ENCODE measurements around the gene BHLHE23.

The BHLHE23 gene

DNA sequence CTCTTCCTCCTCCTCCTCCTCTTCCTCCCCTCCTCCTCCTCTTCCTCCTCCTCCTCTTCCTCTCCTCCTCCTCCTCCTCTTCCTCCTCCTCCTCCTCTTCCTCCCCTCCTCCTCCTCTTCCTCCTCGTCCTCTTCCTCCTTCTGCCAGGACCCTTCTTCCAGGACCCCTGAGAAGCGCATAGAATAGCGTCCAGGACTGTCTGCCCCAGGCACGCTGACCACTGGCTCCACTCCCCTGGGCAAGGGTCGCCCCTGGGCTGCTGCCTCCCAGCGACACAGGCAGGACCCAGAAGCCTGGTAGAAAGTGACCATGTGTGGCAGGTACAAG lies 42.4 kb upstream of the BHLHE23 start:
- Histone ChIP-seq H3K9me3 (ENCODE audit: control insufficient read depth in 1 of 2, low read length in 2 of 2) (peaks cover 0 to 12% of the 10 kb centered on the region in 2 donors), H3K27ac (ENCODE audit: low read length) (no peak overlapping the region), H3K4me3 (ENCODE audit: low read depth in 1 of 2, low read length in 2 of 2) (no peak overlapping the region), H3K27me3 (ENCODE audit: low read depth, low read length) (peaks cover 6% of the 10 kb centered on the region), H3K36me3 (ENCODE audit: control insufficient read depth in 1 of 2, insufficient read depth in 2 of 2, low read length in 2 of 2) (no peaks in the 10 kb centered on the region), H3K4me1 (ENCODE audit: control insufficient read depth in 1 of 2, insufficient read depth in 2 of 2, low read length in 2 of 2) (no peaks in the 10 kb centered on the region)

DNA sequence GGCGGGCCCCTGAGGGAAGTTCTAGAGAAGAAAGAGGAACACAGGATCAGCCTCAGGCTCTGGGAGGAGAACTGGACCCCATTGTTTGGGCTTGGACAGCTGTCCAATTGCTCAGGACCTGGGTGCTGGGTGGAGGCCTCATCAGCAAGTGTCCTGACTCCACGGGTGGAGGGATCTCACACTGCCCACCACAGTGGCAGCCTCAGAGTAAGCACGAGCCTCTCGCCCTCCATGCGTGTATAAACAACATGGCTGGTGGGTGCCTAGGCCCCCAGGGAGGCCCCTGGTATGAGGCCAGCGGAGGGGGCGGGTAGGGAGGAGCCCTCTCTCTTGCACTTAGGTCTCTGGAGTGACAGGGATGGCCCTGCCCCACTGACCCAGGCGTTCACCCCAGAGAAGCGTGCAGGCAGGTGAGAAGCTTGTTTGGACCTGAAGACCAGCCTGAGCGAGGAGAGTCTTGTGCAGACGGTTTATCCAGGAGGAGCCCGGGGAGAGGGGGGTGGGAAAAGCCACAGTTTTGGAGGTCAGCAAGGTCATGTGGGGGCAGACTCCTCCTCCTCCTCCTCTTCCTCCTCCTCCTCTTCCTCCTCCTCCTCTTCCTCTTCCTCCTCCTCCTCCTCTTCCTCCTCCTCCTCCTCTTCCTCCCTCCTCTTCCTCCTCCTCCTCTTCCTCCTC lies 41.9 kb upstream of the BHLHE23 start:
- Histone ChIP-seq H3K4me3 (ENCODE audit: low read depth in 1 of 2, low read length in 2 of 2) (no peak overlapping the region), H3K4me1 (ENCODE audit: control insufficient read depth in 1 of 2, insufficient read depth in 2 of 2, low read length in 2 of 2) (no peaks in the 10 kb centered on the region), H3K27me3 (ENCODE audit: low read depth, low read length) (peaks cover 6% of the 10 kb centered on the region), H3K36me3 (ENCODE audit: control insufficient read depth in 1 of 2, insufficient read depth in 2 of 2, low read length in 2 of 2) (no peaks in the 10 kb centered on the region), H3K9me3 (ENCODE audit: control insufficient read depth in 1 of 2, low read length in 2 of 2) (peaks cover 0 to 12% of the 10 kb centered on the region in 2 donors), H3K27ac (ENCODE audit: low read length) (no peak overlapping the region)

DNA sequence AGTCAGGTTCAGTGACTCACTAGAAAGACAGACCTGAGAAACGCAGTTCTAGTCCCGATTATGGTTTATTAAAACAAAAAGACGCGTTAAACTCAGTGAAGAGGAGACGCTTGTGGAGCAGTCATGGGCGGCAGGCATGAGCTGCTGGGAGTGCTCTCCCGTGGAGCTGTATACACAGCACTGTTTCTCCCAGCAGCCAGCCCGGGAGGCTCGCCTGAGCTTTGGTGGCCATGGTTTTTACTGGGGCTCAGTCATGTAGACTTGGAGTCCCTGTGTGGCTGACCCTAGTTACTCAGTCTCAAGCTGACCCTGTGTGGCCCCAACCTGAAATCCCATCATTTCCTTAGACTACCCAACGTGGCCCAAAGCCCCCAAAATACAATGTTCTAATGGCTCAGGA lies 41.2 kb upstream of the BHLHE23 start:
- Histone ChIP-seq H3K4me3 (ENCODE audit: low read depth in 1 of 2, low read length in 2 of 2) (no peak overlapping the region), H3K36me3 (ENCODE audit: control insufficient read depth in 1 of 2, insufficient read depth in 2 of 2, low read length in 2 of 2) (no peaks in the 10 kb centered on the region), H3K27ac (ENCODE audit: low read length) (no peak overlapping the region), H3K4me1 (ENCODE audit: control insufficient read depth in 1 of 2, insufficient read depth in 2 of 2, low read length in 2 of 2) (no peaks in the 10 kb centered on the region), H3K9me3 (ENCODE audit: control insufficient read depth in 1 of 2, low read length in 2 of 2) (peaks cover 0 to 12% of the 10 kb centered on the region in 2 donors), H3K27me3 (ENCODE audit: low read depth, low read length) (peaks cover 4% of the 10 kb centered on the region)

DNA sequence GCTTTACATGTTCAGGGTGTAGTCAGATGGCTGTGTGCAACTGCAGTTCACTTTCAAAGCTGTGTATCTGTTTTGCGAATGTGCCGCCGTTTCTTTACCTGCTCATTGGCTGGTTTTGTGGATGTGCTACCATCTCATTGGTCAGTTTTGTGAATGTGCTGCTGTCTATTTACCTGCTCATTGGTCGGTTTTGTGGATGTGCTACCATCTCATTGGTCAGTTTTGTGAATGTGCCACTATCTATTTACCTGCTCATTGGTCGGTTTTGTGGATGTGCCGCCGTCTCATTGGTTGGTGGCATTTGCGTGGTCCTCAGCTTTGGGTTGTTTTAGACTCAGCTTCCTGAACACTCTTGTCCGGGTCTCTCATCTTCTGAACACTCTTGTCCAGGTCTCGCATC lies 40.5 kb upstream of the BHLHE23 start:
- Histone ChIP-seq H3K27ac (ENCODE audit: low read length) (no peak overlapping the region), H3K4me3 (ENCODE audit: low read depth in 1 of 2, low read length in 2 of 2) (no peak overlapping the region), H3K9me3 (ENCODE audit: control insufficient read depth in 1 of 2, low read length in 2 of 2) (peaks cover 0 to 12% of the 10 kb centered on the region in 2 donors), H3K4me1 (ENCODE audit: control insufficient read depth in 1 of 2, insufficient read depth in 2 of 2, low read length in 2 of 2) (no peaks in the 10 kb centered on the region), H3K27me3 (ENCODE audit: low read depth, low read length) (no peaks in the 10 kb centered on the region), H3K36me3 (ENCODE audit: control insufficient read depth in 1 of 2, insufficient read depth in 2 of 2, low read length in 2 of 2) (no peaks in the 10 kb centered on the region)

DNA sequence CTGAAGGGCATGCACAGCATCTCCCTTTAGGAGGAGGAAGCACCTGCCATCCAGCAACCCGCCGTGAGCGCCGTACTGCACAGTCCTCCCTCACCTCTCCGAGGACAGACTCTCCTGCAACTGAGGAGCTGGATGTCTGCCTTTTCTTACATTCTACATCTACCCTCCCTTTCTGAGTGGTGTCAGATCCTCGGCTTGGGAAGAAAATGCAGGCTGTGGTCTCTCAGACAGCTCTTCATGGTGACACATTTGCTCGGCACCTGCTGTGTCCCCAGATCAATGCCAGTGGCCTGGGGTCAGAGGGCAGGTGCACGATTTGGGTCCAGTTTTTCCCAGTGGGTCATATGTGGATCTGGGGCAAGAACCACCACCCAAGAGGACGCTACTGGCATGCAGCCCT lies 40.1 kb upstream of the BHLHE23 start:
- Histone ChIP-seq H3K4me3 (ENCODE audit: low read depth in 1 of 2, low read length in 2 of 2) (no peak overlapping the region), H3K4me1 (ENCODE audit: control insufficient read depth in 1 of 2, insufficient read depth in 2 of 2, low read length in 2 of 2) (no peaks in the 10 kb centered on the region), H3K27me3 (ENCODE audit: low read depth, low read length) (no peaks in the 10 kb centered on the region), H3K9me3 (ENCODE audit: control insufficient read depth in 1 of 2, low read length in 2 of 2) (peaks cover 0 to 12% of the 10 kb centered on the region in 2 donors), H3K27ac (ENCODE audit: low read length) (no peak overlapping the region), H3K36me3 (ENCODE audit: control insufficient read depth in 1 of 2, insufficient read depth in 2 of 2, low read length in 2 of 2) (no peaks in the 10 kb centered on the region)

DNA sequence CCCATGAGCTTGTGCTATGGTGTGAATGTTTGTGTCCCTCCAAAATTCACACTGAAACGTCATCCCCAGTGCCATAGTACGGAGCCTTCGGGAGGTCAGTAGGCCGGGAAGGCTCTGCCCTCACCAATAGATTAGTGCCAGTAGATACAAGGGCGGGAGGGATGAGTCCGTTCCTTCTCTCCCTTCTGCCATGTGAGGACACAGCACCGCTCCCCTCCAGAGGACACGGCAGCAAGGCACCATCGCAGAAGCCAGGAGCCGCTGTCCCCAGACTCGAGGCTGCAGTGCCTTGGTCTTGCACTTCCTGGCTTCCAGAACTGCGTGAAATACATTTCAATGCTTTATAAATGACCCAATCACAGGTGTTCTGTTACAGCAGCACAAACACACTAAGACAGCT lies 39.2 kb upstream of the BHLHE23 start:
- no peaks in the 10 kb centered on the region for H3K27me3 ChIP-seq (ENCODE audit: low read depth, low read length)

DNA sequence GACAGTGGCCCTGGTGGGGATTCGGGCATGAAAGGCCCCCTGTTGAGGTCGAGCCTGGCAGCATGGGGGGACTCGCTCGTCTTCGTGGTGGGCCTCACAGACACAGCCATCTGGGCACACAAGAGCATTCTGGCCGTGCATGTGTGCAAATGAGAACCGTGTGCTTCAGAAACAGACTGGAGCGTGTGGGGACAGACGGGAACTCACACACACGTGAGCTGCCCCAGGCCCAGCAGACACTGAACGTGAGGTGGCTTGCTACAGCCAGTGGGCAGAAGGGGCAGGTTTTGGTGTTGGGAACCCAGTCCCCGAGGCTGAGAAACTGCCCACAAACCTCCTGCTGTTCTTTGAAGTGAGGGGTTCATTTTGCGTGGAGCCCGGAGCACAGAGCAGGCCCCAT lies 38.6 kb upstream of the BHLHE23 start:
- no peaks in the 10 kb centered on the region for H3K27me3 ChIP-seq (ENCODE audit: low read depth, low read length)
- no peak overlapping the region for H3K27ac ChIP-seq (ENCODE audit: low read length)
- H3K4me3 ChIP-seq (ENCODE audit: low read depth in 1 of 2, low read length in 2 of 2): no peak overlapping the region
- H3K36me3 ChIP-seq (ENCODE audit: control insufficient read depth in 1 of 2, insufficient read depth in 2 of 2, low read length in 2 of 2): no peaks in the 10 kb centered on the region
- H3K4me1 ChIP-seq (ENCODE audit: control insufficient read depth in 1 of 2, insufficient read depth in 2 of 2, low read length in 2 of 2): no peaks in the 10 kb centered on the region
- H3K9me3 ChIP-seq (ENCODE audit: control insufficient read depth in 1 of 2, low read length in 2 of 2): peaks cover 0 to 6% of the 10 kb centered on the region in 2 donors

More for the DNA sequence above, 39.2 kb upstream of the BHLHE23 start:
- Histone ChIP-seq H3K9me3 (ENCODE audit: control insufficient read depth in 1 of 2, low read length in 2 of 2) (peaks cover 0 to 9% of the 10 kb centered on the region in 2 donors), H3K36me3 (ENCODE audit: control insufficient read depth in 1 of 2, insufficient read depth in 2 of 2, low read length in 2 of 2) (no peaks in the 10 kb centered on the region), H3K4me3 (ENCODE audit: low read depth in 1 of 2, low read length in 2 of 2) (no peak overlapping the region), H3K4me1 (ENCODE audit: control insufficient read depth in 1 of 2, insufficient read depth in 2 of 2, low read length in 2 of 2) (no peaks in the 10 kb centered on the region), H3K27ac (ENCODE audit: low read length) (no peak overlapping the region)

DNA sequence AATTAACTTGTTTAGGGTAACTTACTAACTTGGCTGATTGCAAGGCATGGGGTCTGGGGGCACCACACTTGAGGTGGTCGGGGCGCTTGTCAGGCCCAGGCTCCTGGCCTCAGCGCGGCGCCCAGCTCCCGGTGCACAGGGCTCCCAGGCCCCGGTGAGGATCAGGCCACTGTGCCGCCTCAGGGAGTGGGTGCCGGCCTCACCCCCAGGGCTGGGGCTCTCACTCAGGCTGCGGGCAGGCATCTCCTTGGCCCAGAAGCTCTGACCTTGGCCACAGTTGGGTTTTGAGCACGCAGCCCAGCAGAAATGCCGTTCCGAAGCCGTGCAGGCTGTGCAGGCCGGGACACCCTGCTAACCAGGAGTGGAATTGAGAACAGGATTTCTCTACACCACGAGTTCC lies 37.8 kb upstream of the BHLHE23 start:
- no peaks in the 10 kb centered on the region for H3K4me1 ChIP-seq (ENCODE audit: control insufficient read depth in 1 of 2, insufficient read depth in 2 of 2, low read length in 2 of 2)
- H3K9me3 ChIP-seq (ENCODE audit: control insufficient read depth in 1 of 2, low read length in 2 of 2): no peaks in the 10 kb centered on the region
- no peak overlapping the region for H3K4me3 ChIP-seq (ENCODE audit: low read depth in 1 of 2, low read length in 2 of 2)
- H3K27me3 ChIP-seq (ENCODE audit: low read depth, low read length): no peaks in the 10 kb centered on the region
- H3K36me3 ChIP-seq (ENCODE audit: control insufficient read depth in 1 of 2, insufficient read depth in 2 of 2, low read length in 2 of 2): no peaks in the 10 kb centered on the region
- H3K27ac ChIP-seq (ENCODE audit: low read length): no peak overlapping the region

DNA sequence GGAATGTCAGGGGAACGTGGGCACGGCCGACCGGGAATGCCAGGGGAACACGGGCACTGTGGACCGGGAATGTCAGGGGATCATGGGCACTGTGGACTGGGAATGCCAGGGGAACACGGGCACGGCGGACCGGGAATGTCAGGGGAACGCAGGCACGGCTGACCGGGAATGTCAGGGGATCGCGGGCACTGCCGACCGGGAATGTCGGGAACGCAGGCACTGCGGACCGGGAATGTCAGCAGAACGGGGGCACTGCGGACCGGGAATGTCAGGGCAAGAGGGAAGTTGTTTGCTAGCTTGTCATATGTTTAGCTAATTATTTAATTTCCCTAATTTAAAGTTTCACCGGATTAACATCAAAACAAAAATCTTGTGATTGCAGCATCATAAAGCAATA lies 37.4 kb upstream of the BHLHE23 start:
- H3K4me3 ChIP-seq (ENCODE audit: low read depth in 1 of 2, low read length in 2 of 2): no peak overlapping the region
- H3K36me3 ChIP-seq (ENCODE audit: control insufficient read depth in 1 of 2, insufficient read depth in 2 of 2, low read length in 2 of 2): no peaks in the 10 kb centered on the region
- H3K4me1 ChIP-seq (ENCODE audit: control insufficient read depth in 1 of 2, insufficient read depth in 2 of 2, low read length in 2 of 2): no peaks in the 10 kb centered on the region
- H3K9me3 ChIP-seq (ENCODE audit: control insufficient read depth in 1 of 2, low read length in 2 of 2): no peaks in the 10 kb centered on the region
- H3K27ac ChIP-seq (ENCODE audit: low read length): no peak overlapping the region
- H3K27me3 ChIP-seq (ENCODE audit: low read depth, low read length): no peaks in the 10 kb centered on the region

DNA sequence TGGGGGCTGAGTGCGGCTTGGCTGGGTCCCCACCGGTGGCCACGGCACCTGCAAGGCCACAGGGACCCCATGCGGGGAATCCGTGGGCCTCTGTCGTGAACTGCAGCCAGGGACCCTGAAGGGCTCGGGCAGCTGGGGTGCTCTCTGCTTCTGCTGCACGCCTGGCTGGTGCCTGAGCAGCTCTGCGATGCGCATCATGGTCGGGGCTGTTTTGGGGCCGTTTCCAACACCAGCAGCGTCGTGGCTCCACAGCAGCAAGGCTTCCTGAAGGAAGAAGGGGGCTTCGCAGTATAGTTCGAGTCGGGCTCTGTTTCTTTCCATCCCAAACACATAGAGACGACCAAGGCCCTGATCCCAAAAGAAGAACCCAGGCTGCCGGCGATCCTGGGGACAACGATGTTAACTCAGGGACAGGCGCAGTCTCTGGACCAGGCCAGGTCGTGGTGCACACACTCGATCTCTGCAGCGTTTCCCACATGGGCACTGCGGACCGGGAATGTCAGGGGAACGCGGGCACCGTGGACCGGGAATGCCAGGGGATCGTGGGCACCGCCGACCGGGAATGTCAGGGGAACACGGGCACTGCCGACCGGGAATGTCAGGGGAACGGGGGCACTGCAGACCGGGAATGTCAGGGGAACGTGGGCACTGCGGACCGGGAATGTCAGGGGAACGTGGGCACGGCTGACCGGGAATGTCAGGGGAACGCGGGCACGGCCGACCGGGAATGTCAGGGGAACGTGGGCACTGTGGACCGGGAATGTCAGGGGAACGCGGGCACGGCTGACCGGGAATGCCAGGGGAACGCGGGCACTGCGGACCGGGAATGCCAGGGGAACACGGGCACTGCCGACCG lies 36.8 kb upstream of the BHLHE23 start:
- no peaks in the 10 kb centered on the region for H3K36me3 ChIP-seq (ENCODE audit: control insufficient read depth in 1 of 2, insufficient read depth in 2 of 2, low read length in 2 of 2)
- no peaks in the 10 kb centered on the region for H3K27me3 ChIP-seq (ENCODE audit: low read depth, low read length)
- no peaks in the 10 kb centered on the region for H3K4me1 ChIP-seq (ENCODE audit: control insufficient read depth in 1 of 2, insufficient read depth in 2 of 2, low read length in 2 of 2)
- no peak overlapping the region for H3K27ac ChIP-seq (ENCODE audit: low read length)
- no peaks in the 10 kb centered on the region for H3K9me3 ChIP-seq (ENCODE audit: control insufficient read depth in 1 of 2, low read length in 2 of 2)
- no peak overlapping the region for H3K4me3 ChIP-seq (ENCODE audit: low read depth in 1 of 2, low read length in 2 of 2)

DNA sequence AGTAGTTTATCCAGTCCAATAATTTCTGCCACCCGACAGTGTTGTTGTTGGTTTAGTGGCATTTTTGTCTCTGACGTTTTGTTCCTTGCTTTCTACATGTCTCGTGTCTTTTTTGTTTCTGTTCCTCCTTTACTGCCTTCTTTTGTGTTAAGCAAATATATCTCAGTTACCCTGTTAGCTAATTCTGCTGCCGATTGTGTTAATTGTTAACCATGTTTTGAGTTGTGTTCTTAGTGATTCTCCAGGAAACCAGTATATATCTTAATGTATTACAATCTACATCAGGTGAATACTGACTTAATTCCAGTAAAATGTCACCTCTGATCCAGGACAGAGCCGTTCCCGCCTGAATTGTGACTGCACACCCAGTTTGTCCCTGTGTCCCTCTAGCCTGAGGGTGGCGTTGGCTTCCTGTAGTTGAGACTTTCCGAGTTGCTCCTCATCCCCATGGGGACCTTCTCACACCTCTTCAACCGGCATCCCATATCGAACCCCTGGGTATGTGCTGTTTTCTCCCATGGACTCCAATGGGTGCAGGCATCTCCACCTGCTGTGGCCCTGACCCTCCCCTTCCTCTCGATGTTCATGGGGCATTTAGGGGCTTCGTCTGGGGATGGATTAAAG lies 35.8 kb upstream of the BHLHE23 start:
- Histone ChIP-seq H3K27ac (ENCODE audit: low read length) (no peak overlapping the region), H3K9me3 (ENCODE audit: control insufficient read depth in 1 of 2, low read length in 2 of 2) (no peaks in the 10 kb centered on the region), H3K4me3 (ENCODE audit: low read depth in 1 of 2, low read length in 2 of 2) (no peak overlapping the region), H3K36me3 (ENCODE audit: control insufficient read depth in 1 of 2, insufficient read depth in 2 of 2, low read length in 2 of 2) (no peaks in the 10 kb centered on the region), H3K27me3 (ENCODE audit: low read depth, low read length) (no peaks in the 10 kb centered on the region), H3K4me1 (ENCODE audit: control insufficient read depth in 1 of 2, insufficient read depth in 2 of 2, low read length in 2 of 2) (no peaks in the 10 kb centered on the region)

Measured in muscle layer of duodenum (tissue), 2 donors.